Dendritic cell treated with granulocyte-macrophage colony-stimulating factor and Interleukin-4, amounts not matched to agents 40 ng/mL and 50 ng/mL, for 4 days (primary cell): ENCODE measurements around the gene KREMEN1.

Experiments used
- H3K27ac Mint-ChIP-seq: one replicate; pipeline ENCODE4 v1.8.0; 2022; ENCODE audit warnings: mild to moderate bottlenecking, mixed read lengths
- H3K27me3 Mint-ChIP-seq: one replicate; pipeline ENCODE4 v1.8.0; 2022; ENCODE audit warnings: mild to moderate bottlenecking, mixed read lengths
- H3K36me3 Mint-ChIP-seq: one replicate; pipeline ENCODE4 v1.8.0; 2022; ENCODE audit warnings: low read depth, mixed read lengths
- H3K4me1 Mint-ChIP-seq: one replicate; pipeline ENCODE4 v1.8.0; 2022; ENCODE audit warnings: low read depth, mixed read lengths
- H3K4me3 Mint-ChIP-seq: one replicate; pipeline ENCODE4 v1.8.0; 2022; ENCODE audit warnings: mild to moderate bottlenecking, moderate library complexity, mixed read lengths
- H3K9me3 Mint-ChIP-seq: one replicate; pipeline ENCODE4 v1.8.0; 2022; ENCODE audit warnings: mixed read lengths
- intact Hi-C: fragments of 100-400 bp; cut with micrococcal nuclease; formaldehyde crosslinking; loops from one replicate; pipeline ENCODE4 v1.15.0; 2022

KREMEN1 gene

DNA sequence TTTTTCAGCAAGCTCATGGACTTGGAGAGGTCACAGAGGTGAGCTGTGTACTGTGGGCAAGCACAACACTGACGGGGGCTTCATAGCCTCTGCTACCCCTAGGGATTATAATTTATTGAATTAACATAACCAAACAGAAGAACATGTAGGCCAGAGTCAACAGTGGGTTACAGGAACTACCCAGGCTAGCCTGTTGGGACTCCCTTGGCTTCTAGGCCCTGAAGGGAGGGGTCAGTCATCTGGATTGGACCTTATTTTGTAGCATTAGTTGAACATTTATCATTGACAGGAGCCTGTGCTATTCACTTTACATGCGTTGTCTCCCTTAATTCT, 56.9 kb downstream of the KREMEN1 start:
- peaks cover 9% of the 10 kb centered on the region for H3K9me3 Mint-ChIP-seq
- no peak overlapping the region for H3K4me3 Mint-ChIP-seq
- intact Hi-C loops: no loop called here
- H3K27me3 Mint-ChIP-seq: peaks cover 5% of the 10 kb centered on the region
- H3K36me3 Mint-ChIP-seq: no peaks in the 10 kb centered on the region
- H3K27ac Mint-ChIP-seq: no peak overlapping the region
- H3K4me1 Mint-ChIP-seq: peaks cover 2% of the 10 kb centered on the region

DNA sequence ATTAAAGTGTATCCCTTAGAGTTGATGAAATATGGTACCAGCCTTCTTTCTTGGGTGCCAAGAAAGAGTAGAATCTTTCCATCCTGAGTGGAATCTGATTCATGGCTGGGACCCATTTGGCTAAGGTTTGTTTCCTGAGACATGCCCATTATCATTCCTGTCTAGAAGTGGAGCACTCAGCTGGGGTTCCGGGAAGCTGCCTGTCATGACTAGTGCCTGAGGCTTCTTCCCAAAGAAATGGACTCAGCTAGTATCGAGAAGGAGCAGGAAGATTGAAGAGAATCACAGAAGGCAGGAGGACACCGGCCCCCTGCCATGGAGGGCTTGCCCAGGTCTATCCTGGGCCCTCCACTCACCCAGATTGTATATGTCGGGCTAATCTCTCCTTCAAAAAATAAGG, 57.6 kb downstream of the KREMEN1 start:
- H3K4me1 Mint-ChIP-seq: peaks cover 9% of the 10 kb centered on the region

DNA sequence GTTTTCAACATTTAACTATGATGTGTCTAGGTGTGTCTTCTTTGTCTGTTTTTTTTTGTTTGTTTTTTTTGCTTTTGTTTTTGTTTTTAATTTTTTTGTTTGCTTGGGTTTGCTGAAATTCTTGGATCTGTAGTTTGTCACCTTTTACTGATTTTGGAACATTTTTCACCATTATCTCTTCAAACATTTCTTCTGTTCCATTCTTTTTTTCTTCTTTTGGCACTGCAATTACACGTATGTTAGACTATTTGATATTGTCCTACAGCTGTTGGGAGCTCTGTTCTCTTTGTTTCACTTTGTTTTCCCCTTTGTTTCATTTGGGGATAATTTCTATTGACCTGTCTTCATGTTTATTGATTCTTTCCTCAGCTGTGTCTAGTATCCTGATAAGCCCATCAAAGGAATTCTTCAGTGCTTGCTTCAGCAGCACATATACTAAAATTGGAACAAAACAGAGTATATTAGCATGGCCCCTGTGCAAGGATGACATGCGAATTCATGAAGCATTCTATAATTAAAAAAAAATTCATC, 60.8 kb downstream of the KREMEN1 start:
- intact Hi-C loops: no loop called here

More for the DNA sequence above, 57.6 kb downstream of the KREMEN1 start:
- H3K36me3 Mint-ChIP-seq: no peaks in the 10 kb centered on the region
- peaks cover 8% of the 10 kb centered on the region for H3K27me3 Mint-ChIP-seq
- peaks cover 9% of the 10 kb centered on the region for H3K9me3 Mint-ChIP-seq
- H3K27ac Mint-ChIP-seq: no peak overlapping the region
- intact Hi-C loops: no loop called here
- no peak overlapping the region for H3K4me3 Mint-ChIP-seq

DNA sequence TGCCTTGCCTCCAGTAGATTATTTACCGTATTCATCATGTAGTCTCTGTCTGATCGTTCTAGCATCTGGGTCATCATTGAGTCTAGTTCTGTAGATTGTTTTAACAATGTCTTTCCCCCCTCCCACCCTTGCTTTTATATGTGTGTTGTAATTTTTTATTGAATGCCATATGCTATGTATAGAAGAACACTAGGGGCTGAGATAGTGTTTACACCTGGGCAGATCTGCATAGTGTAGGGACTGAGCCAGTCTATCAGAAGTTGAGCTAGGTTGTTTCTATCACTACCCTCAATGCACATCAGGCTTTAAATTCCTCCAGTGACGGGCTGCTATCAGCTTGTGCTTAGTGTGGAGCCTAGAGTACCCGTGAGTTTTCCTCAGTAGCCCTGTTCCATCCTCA, 61.6 kb downstream of the KREMEN1 start:
- H3K9me3 Mint-ChIP-seq: peaks cover 9% of the 10 kb centered on the region
- H3K4me3 Mint-ChIP-seq: no peak overlapping the region
- H3K4me1 Mint-ChIP-seq: peaks cover 13% of the 10 kb centered on the region
- H3K27ac Mint-ChIP-seq: peak overlapping the region; percentile 38
- intact Hi-C loops: no loop called here
- H3K27me3 Mint-ChIP-seq: peaks cover 13% of the 10 kb centered on the region
- no peaks in the 10 kb centered on the region for H3K36me3 Mint-ChIP-seq

More for the DNA sequence above, 60.8 kb downstream of the KREMEN1 start:
- peaks cover 13% of the 10 kb centered on the region for H3K27me3 Mint-ChIP-seq
- no peak overlapping the region for H3K4me3 Mint-ChIP-seq
- no peaks in the 10 kb centered on the region for H3K36me3 Mint-ChIP-seq
- no peak overlapping the region for H3K27ac Mint-ChIP-seq
- peaks cover 13% of the 10 kb centered on the region for H3K4me1 Mint-ChIP-seq
- H3K9me3 Mint-ChIP-seq: peaks cover 9% of the 10 kb centered on the region

DNA sequence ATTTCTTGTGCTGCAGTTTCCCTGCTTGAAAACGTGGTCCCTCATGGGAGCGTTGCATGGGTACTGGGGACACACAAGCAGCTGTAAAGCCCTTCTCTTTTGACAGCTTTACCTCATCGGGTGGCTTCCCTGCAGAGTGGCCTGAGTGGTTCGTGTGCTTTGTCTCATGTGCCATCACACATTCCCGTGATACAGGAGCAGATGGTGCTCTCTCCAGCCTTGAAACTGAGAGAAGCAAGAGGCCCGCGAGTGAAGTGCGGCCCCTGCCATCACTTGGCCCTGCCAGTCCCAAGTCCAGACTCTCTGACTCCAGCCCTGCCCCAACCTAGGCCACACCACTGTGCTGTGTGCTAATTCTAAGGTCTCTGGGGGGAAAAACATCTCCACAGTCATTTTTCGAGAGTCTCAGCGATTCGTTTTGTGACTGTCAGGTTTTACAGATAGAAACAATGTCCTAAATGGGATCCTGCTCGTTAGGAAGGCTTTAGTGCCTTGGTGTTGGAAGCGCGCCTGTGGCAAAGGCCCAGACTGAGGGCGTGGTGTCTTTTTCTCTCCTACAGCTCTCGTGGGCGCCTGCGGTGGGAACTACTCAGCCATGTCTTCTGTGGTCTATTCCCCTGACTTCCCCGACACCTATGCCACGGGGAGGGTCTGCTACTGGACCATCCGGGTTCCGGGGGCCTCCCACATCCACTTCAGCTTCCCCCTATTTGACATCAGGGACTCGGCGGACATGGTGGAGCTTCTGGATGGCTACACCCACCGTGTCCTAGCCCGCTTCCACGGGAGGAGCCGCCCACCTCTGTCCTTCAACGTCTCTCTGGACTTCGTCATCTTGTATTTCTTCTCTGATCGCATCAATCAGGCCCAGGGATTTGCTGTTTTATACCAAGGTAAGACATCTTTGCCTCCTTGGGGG, 64.2 kb downstream of the KREMEN1 start:
- intact Hi-C loops: no loop called here
- Mint-ChIP-seq H3K9me3 (peaks cover 9% of the 10 kb centered on the region), H3K4me3 (no peak overlapping the region), H3K27me3 (peaks cover 14% of the 10 kb centered on the region), H3K36me3 (no peaks in the 10 kb centered on the region), H3K4me1 (peaks cover 20% of the 10 kb centered on the region), H3K27ac (peak overlapping the region; percentile 52)

DNA sequence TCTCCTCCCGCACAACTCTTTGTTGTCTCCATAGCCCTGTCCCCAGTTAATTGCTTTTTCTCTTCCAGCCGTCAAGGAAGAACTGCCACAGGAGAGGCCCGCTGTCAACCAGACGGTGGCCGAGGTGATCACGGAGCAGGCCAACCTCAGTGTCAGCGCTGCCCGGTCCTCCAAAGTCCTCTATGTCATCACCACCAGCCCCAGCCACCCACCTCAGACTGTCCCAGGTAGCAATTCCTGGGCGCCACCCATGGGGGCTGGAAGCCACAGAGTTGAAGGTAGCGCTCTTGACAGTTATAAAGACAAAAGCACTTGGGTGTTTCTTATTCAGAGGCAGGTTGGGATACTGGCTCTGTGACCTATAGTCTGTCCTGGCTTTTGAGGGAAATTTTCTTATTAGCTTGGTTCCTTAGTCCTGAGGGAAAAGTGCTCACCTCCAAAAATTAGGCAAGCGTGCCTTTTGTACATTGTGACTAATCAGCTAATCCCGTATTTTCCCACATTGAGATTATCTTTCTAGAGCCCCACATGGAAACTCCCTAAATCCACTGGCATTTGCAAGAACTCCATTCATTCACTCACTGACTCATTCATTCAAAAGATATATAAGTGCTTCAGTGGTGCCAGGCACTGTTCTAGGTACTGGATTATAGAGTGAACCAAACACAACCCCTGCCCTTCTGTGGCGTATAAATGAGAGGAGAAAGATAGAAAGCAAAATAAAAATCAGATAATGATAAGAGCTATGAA, 65.9 kb downstream of the KREMEN1 start:
- no peak overlapping the region for H3K27ac Mint-ChIP-seq
- peaks cover 4% of the 10 kb centered on the region for H3K9me3 Mint-ChIP-seq
- peaks cover 13% of the 10 kb centered on the region for H3K27me3 Mint-ChIP-seq
- no peaks in the 10 kb centered on the region for H3K36me3 Mint-ChIP-seq
- intact Hi-C loops: no loop called here
- H3K4me1 Mint-ChIP-seq: peaks cover 20% of the 10 kb centered on the region
- no peak overlapping the region for H3K4me3 Mint-ChIP-seq

DNA sequence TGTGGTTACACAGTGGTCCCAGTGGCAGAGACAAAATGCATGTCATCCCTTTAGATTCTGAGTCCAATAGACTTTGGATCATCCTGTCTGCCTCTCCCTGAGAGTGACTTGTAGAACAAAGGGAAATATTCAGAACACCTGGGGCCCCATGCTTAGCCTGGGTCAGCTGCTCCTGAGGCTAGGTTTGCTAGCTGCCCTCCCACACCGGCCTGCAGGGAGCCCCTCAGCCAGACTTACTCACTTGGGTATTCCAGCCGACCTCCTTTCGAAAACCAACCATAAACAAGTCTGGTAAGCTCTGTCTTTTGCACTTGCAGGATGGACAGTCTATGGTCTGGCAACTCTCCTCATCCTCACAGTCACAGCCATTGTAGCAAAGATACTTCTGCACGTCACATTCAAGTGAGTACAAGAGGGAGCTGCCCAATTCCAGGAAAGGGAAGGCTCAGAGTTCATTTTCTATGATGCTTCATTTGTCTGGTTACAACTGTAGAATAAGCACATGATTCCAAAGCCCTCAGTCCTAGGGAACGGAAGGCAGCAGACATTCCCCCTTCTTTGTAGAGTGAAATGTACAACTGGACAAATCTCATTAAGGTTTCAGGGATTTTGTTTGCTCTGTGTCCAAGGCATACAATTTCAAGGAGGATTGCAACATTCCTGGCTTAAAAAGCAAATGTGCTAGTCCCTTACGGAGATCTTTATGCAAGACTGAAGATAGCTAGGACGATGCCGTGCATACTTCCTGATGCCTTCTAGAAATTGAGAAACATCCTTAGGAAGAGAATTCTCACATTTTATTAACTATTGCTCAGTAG, 67.3 kb downstream of the KREMEN1 start:
- Mint-ChIP-seq H3K27ac (no peak overlapping the region), H3K9me3 (no peaks in the 10 kb centered on the region), H3K4me1 (peaks cover 18% of the 10 kb centered on the region), H3K4me3 (no peak overlapping the region), H3K36me3 (no peaks in the 10 kb centered on the region), H3K27me3 (peaks cover 8% of the 10 kb centered on the region)
- intact Hi-C loops: no loop called here

DNA sequence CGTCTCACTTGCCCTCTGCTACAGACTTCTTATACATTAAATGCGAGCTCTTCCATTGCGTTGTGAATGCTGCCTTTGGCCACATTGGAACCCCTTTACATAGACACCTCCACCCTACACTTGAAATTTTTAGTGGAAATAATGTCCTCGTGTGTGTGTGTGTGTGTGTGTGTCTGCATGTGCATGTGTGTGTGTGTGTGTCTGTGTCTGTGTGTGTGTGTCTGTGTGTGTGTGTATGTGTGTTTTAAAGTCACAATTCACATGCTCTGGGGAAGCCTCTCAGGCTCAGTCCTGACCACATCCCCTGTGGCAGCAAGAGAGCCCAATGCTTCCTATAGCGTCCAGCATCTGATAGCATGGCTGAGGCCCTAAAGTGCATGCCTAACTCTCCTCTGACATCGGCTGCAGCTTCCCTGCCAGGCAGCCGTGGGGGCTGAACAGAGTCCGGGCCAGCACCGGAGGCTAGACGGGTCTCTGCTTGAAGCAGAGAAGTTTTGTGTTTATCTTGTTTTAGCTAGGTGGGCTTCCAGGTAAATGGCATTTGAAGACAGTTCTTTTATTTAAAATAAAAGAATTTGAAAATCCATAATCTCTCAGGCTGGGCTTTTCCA, 68.3 kb downstream of the KREMEN1 start:
- Mint-ChIP-seq H3K4me1 (peaks cover 21% of the 10 kb centered on the region), H3K27me3 (peaks cover 5% of the 10 kb centered on the region), H3K9me3 (no peaks in the 10 kb centered on the region), H3K36me3 (no peaks in the 10 kb centered on the region), H3K4me3 (no peak overlapping the region), H3K27ac (no peak overlapping the region)
- intact Hi-C loops: no loop called here

DNA sequence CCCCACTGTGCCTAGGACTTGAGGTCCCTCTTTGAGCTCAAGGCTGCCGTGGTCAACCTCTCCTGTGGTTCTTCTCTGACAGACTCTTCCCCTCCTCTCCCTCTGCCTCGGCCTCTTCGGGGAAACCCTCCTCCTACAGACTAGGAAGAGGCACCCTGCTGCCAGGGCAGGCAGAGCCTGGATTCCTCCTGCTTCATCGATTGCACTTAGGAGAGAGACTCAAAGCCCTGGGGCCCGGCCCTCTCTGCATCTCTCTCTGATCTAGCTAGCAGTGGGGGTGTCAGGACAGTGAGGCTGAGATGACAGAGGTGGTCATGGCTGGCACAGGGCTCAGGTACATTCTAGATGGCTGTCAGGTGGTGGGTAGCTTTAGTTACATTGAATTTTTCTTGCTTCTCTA, 69.3 kb downstream of the KREMEN1 start:
- Mint-ChIP-seq H3K4me1 (peaks cover 24% of the 10 kb centered on the region), H3K27ac (no peak overlapping the region), H3K36me3 (no peaks in the 10 kb centered on the region), H3K4me3 (no peak overlapping the region), H3K27me3 (peaks cover 5% of the 10 kb centered on the region), H3K9me3 (no peaks in the 10 kb centered on the region)
- intact Hi-C loops: no loop called here

DNA sequence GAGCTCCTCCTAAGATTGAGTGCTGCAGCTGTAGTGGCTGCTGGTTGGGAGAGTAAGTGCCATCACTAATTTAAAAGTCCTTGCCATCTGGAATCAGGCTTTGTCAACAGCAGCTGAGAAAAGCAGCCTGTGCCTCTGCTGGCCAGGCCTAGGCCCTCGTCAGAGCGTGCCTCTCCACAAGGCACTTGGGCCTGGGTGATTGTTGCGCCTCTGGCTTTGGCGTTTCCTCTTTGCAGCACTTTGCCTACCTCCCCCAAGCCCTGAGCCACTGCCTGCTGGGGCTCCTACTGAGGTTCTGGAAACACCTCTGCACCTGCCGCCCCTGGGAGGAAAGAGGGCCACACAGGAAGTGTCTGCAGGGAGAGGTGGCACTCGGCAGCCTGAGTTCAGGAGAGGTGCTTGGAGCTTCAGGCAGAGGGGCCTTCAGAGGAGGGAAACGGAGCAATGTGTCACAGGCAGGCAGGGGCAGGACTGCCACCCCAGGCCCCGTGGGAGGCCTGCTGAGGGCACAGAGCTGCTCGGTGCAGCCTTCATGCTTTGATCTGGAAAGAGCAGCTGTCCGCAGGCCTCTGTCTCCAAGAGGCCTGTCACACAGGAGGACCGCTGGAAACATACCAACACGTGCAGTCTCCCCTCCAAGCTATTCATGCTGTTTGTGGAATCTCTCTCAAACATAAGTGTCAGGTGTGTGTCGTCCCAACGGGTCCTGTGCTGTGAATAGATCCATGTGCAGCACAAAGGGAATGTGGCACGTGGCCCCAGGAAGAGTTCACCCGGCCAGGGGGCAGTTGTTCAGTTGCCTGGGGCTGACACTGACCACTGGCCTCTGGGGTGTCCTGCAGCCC, 71.3 kb downstream of the KREMEN1 start:
- Mint-ChIP-seq H3K27ac (no peak overlapping the region), H3K4me1 (peaks cover 27% of the 10 kb centered on the region), H3K4me3 (no peak overlapping the region), H3K9me3 (no peaks in the 10 kb centered on the region), H3K36me3 (no peaks in the 10 kb centered on the region), H3K27me3 (peaks cover 12% of the 10 kb centered on the region)
- intact Hi-C loops: no loop called here

DNA sequence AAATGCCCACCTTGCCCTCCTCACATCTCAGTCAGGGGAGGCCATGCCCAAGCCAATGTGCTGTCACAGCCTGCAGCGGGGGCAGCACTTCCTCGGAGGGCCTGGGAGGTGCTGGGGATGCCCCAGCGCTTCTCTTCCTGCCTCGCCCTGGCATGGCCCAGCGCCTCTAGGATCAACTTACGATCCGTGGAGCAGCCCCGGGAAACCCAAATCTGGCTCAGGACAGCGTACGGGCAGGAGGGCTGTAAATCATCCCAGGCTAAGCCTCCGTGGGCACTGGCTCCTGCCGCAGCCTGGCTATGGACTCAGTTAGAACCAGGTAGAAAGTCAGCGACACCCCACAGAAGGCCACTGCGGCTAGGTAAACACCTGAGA, 71.9 kb downstream of the KREMEN1 start:
- Mint-ChIP-seq H3K27ac (peak overlapping the region; percentile 47), H3K4me3 (no peak overlapping the region), H3K27me3 (peaks cover 12% of the 10 kb centered on the region), H3K9me3 (no peaks in the 10 kb centered on the region), H3K36me3 (no peaks in the 10 kb centered on the region), H3K4me1 (peaks cover 31% of the 10 kb centered on the region)
- intact Hi-C loops: no loop called here

DNA sequence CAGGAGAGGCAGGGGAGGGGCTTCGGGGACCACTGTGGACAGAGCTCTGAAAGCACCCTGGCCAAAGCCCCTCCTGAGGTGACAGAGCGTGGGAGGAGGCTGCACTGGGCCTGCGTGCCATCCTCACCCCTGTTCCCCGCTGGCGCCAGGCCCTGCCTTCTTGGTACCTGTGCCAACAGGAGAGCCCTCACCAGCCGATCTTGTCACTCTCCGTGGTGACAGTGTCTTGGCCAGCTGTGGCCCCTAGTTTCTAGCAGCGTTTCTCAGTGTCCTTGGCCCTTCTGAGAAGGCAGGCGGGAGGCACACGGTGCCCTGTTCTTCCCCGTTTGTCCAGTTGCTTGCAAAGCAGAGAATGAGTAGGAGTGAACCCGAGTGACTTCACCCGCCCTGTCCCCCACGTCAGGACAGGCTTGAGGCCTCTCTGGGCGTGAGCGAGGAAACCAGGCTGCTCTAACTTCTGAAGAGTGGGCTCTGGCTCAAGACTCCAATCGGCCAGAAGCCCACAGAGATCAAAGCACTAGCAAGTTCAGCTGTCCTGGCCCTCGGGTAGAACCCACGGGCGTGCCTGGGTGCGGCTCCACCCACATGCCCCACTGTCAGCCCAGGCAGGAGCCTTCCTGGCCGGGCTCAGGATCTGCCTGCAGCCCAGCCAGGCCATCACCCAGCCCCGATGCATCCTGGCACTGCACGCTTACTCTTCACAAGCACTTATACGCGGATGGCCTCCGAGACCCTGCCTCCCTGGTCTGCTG, 72.7 kb downstream of the KREMEN1 start:
- H3K9me3 Mint-ChIP-seq: no peaks in the 10 kb centered on the region
- H3K36me3 Mint-ChIP-seq: no peaks in the 10 kb centered on the region
- peak overlapping the region; percentile 47 for H3K27ac Mint-ChIP-seq
- no peak overlapping the region for H3K4me3 Mint-ChIP-seq
- peaks cover 36% of the 10 kb centered on the region for H3K4me1 Mint-ChIP-seq
- H3K27me3 Mint-ChIP-seq: peaks cover 12% of the 10 kb centered on the region
- intact Hi-C loops: no loop called here
